Lower leg skin (tissue), 4 donors: ENCODE data around the gene USP13. TPM values are rescaled to one million over a fixed set of nuclear protein-coding genes. Genes with fewer than 3 reads are reported as not detected.

Experiments
- DNase-seq, 2 donors: peaks; one replicate each; pipeline ENCODE4 v3.0.0-alpha.2; 2019; ENCODE audit warnings: low spot score in 2 of 2
- H3K4me3 ChIP-seq: fragments of 200-600 bp; sonication (generic); 2 replicates; pipeline ENCODE4 v1.5.1; 2017; ENCODE audit warnings: mild to moderate bottlenecking, low read depth; ENCODE audit not compliant: poor library complexity, severe bottlenecking
- CTCF ChIP-seq, 3 donors: fragments of 450-650 bp; IDR thresholded peaks; one replicate each; pipeline ENCODE4 v1.5.1; 2016; ENCODE audit warnings: antibody characterized with exemption in 3 of 3, mild to moderate bottlenecking in 3 of 3, moderate library complexity in 2 of 3
- POLR2A ChIP-seq, 2 donors: fragments of 450-650 bp; IDR thresholded peaks; one replicate each; pipeline ENCODE4 v1.6.1; 2016 to 2017; ENCODE audit warnings: antibody characterized with exemption in 2 of 2, mild to moderate bottlenecking in 1 of 2, moderate library complexity in 1 of 2
- WGBS, 2 donors: methylation state at CpG; one replicate each; pipeline ENCODE4 v1.1.5; 2018; 5-methylcytosine and 5-hydroxymethylcytosine counted together
- intact Hi-C: fragments of 100-400 bp; cut with DNase I; formaldehyde crosslinking; loops from one replicate; pipeline ENCODE4 v1.15.0; 2023; ENCODE audit warnings: low total_unique reads
- total RNA-seq, 4 donors: library from RNA; depleted of rRNA; stranded (reverse); fragments of >200 nt; gene quantifications; one replicate each; pipeline ENCODE4 v1.1.0, GENCODE V29; 2016

Gene USP13
- total RNA-seq, 4 donors from 2014 or later = 1.6 to 9.4 (median 5.8) TPM

GRCh38 chr3:179606534-179607085, 46.2 kb upstream of the USP13 start:
- H3K4me3 ChIP-seq = no peak overlapping the region
- DNase-seq = no peak
- intact Hi-C loops = no loop called here
- TF ChIP-seq POLR2A (IDR thresholded peaks at IDR 0.05) (no peak), CTCF (IDR thresholded peaks at IDR 0.05) (no peak)
- WGBS, 2 donors = 89 to 93% methylated on average over 4 of the region's 4 CpGs

- 71 to 76% methylated on average over 6 of the region's 6 CpGs for WGBS, 2 donors
- no peak for TF ChIP-seq POLR2A (IDR thresholded peaks at IDR 0.05)
- TF ChIP-seq CTCF (IDR thresholded peaks at IDR 0.05) = no peak
- no peak overlapping the region for H3K4me3 ChIP-seq
- DNase-seq = no peak
- intact Hi-C loops = no loop called here
Measured at GRCh38 chr3:179608931-179609720, 43.7 kb upstream of the USP13 start.

- TF ChIP-seq CTCF (IDR thresholded peaks at IDR 0.05) = no peak
- TF ChIP-seq POLR2A (IDR thresholded peaks at IDR 0.05) = no peak
- no peak overlapping the region for H3K4me3 ChIP-seq
- no peak for DNase-seq
- 96 to 97% methylated on average over 4 of the region's 4 CpGs for WGBS, 2 donors
- intact Hi-C loops = no loop called here
Measured at GRCh38 chr3:179610066-179610465, 42.8 kb upstream of the USP13 start.

- H3K4me3 ChIP-seq = no peak overlapping the region
- DNase-seq = no peak
- WGBS, 2 donors = 66 to 78% methylated on average over 2 of the region's 2 CpGs
- intact Hi-C loops = no loop called here
- TF ChIP-seq CTCF (IDR thresholded peaks at IDR 0.05) (no peak), POLR2A (IDR thresholded peaks at IDR 0.05) (no peak)
Measured at GRCh38 chr3:179613807-179614206, 39.0 kb upstream of the USP13 start.

GRCh38 chr3:179615458-179616173, 37.2 kb upstream of the USP13 start:
- no peak for DNase-seq
- 88% methylated on average over 4 of the region's 4 CpGs for WGBS, 2 donors
- no peak overlapping the region for H3K4me3 ChIP-seq
- TF ChIP-seq CTCF (IDR thresholded peaks at IDR 0.05) (no peak), POLR2A (IDR thresholded peaks at IDR 0.05) (no peak)
- intact Hi-C loops = no loop called here
